Measurements from ENCODE around the gene TTLL4. TPM values are rescaled to one million over a fixed set of nuclear protein-coding genes. Genes with fewer than 3 reads are reported as not detected.

The TTLL4 gene
- total and polyA plus RNA-seq, 2 experiments from 2014 or later, result 53.5 to 77.8 TPM

DNA sequence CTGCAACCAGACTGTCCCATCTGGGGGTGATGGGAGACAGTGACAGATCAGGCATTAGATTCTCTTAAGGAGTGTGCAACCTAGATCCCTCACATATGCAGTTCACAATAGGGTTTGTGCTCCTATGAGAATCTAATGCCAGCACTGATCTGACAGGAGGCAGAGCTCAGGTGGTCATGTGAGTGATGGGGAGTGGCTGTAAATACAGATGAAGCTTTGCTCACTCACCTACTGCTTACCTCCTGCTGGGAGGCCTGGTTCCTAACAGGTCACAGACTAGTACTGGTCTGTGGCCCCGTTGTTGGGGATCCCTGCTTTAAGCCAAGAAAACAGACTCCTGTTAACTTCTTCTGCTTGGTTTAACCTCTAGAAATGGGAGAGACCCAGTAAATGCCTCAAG, 74.5 kb downstream of the TTLL4 start:
- Histone ChIP-seq H4K20me1 (replicated peaks; ENCODE audit: insufficient read depth) (peaks cover 5% of the 10 kb centered on the region), H2AFZ (no peak overlapping the region), H3K27me3 (ENCODE audit: insufficient read depth) (peaks cover 51% of the 10 kb centered on the region), H3K4me3 (no peak overlapping the region), H3K9me2 (ENCODE audit: insufficient read depth) (no peaks in the 10 kb centered on the region), H3K27ac (ENCODE audit: low read depth) (no peak overlapping the region), H3K79me2 (replicated peaks; ENCODE audit: insufficient read depth) (no peaks in the 10 kb centered on the region), H3K4me2 (no peak overlapping the region), H3F3A (replicated peaks; ENCODE audit: low read depth) (0 out of 2 replicates have a peak, but pooled peaks cover 3% of the 10 kb centered on the region), H3K4me1 (ENCODE audit: insufficient read depth) (no peaks in the 10 kb centered on the region), H3K36me3 (ENCODE audit: insufficient read depth) (no peaks in the 10 kb centered on the region)
- no peak overlapping the region for H3K27ac Mint-ChIP-seq
- TF ChIP-seq, protein P1, sequence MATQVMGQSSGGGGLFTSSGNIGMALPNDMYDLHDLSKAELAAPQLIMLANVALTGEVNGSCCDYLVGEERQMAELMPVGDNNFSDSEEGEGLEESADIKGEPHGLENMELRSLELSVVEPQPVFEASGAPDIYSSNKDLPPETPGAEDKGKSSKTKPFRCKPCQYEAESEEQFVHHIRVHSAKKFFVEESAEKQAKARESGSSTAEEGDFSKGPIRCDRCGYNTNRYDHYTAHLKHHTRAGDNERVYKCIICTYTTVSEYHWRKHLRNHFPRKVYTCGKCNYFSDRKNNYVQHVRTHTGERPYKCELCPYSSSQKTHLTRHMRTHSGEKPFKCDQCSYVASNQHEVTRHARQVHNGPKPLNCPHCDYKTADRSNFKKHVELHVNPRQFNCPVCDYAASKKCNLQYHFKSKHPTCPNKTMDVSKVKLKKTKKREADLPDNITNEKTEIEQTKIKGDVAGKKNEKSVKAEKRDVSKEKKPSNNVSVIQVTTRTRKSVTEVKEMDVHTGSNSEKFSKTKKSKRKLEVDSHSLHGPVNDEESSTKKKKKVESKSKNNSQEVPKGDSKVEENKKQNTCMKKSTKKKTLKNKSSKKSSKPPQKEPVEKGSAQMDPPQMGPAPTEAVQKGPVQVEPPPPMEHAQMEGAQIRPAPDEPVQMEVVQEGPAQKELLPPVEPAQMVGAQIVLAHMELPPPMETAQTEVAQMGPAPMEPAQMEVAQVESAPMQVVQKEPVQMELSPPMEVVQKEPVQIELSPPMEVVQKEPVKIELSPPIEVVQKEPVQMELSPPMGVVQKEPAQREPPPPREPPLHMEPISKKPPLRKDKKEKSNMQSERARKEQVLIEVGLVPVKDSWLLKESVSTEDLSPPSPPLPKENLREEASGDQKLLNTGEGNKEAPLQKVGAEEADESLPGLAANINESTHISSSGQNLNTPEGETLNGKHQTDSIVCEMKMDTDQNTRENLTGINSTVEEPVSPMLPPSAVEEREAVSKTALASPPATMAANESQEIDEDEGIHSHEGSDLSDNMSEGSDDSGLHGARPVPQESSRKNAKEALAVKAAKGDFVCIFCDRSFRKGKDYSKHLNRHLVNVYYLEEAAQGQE (IDR thresholded peaks at IDR 0.05; ENCODE audit: unreplicated experiment), result no peak
- no peak for TF ChIP-seq STAT1 (IDR thresholded peaks at IDR 0.05; ENCODE audit: unreplicated experiment)
- TF ChIP-seq, protein P2, sequence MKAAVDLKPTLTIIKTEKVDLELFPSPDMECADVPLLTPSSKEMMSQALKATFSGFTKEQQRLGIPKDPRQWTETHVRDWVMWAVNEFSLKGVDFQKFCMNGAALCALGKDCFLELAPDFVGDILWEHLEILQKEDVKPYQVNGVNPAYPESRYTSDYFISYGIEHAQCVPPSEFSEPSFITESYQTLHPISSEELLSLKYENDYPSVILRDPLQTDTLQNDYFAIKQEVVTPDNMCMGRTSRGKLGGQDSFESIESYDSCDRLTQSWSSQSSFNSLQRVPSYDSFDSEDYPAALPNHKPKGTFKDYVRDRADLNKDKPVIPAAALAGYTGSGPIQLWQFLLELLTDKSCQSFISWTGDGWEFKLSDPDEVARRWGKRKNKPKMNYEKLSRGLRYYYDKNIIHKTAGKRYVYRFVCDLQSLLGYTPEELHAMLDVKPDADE (IDR thresholded peaks at IDR 0.05), result no peak
- TF ChIP-seq, protein P3, sequence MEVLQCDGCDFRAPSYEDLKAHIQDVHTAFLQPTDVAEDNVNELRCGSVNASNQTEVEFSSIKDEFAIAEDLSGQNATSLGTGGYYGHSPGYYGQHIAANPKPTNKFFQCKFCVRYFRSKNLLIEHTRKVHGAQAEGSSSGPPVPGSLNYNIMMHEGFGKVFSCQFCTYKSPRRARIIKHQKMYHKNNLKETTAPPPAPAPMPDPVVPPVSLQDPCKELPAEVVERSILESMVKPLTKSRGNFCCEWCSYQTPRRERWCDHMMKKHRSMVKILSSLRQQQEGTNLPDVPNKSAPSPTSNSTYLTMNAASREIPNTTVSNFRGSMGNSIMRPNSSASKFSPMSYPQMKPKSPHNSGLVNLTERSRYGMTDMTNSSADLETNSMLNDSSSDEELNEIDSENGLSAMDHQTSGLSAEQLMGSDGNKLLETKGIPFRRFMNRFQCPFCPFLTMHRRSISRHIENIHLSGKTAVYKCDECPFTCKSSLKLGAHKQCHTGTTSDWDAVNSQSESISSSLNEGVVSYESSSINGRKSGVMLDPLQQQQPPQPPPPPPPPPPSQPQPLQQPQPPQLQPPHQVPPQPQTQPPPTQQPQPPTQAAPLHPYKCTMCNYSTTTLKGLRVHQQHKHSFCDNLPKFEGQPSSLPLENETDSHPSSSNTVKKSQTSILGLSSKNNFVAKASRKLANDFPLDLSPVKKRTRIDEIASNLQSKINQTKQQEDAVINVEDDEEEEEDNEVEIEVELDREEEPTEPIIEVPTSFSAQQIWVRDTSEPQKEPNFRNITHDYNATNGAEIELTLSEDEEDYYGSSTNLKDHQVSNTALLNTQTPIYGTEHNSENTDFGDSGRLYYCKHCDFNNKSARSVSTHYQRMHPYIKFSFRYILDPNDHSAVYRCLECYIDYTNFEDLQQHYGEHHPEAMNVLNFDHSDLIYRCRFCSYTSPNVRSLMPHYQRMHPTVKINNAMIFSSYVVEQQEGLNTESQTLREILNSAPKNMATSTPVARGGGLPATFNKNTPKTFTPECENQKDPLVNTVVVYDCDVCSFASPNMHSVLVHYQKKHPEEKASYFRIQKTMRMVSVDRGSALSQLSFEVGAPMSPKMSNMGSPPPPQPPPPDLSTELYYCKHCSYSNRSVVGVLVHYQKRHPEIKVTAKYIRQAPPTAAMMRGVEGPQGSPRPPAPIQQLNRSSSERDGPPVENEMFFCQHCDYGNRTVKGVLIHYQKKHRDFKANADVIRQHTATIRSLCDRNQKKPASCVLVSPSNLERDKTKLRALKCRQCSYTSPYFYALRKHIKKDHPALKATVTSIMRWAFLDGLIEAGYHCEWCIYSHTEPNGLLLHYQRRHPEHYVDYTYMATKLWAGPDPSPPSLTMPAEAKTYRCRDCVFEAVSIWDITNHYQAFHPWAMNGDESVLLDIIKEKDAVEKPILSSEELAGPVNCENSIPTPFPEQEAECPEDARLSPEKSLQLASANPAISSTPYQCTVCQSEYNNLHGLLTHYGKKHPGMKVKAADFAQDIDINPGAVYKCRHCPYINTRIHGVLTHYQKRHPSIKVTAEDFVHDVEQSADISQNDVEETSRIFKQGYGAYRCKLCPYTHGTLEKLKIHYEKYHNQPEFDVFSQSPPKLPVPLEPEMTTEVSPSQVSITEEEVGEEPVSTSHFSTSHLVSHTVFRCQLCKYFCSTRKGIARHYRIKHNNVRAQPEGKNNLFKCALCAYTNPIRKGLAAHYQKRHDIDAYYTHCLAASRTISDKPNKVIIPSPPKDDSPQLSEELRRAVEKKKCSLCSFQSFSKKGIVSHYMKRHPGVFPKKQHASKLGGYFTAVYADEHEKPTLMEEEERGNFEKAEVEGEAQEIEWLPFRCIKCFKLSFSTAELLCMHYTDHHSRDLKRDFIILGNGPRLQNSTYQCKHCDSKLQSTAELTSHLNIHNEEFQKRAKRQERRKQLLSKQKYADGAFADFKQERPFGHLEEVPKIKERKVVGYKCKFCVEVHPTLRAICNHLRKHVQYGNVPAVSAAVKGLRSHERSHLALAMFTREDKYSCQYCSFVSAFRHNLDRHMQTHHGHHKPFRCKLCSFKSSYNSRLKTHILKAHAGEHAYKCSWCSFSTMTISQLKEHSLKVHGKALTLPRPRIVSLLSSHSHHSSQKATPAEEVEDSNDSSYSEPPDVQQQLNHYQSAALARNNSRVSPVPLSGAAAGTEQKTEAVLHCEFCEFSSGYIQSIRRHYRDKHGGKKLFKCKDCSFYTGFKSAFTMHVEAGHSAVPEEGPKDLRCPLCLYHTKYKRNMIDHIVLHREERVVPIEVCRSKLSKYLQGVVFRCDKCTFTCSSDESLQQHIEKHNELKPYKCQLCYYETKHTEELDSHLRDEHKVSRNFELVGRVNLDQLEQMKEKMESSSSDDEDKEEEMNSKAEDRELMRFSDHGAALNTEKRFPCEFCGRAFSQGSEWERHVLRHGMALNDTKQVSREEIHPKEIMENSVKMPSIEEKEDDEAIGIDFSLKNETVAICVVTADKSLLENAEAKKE (CRISPR knock-in tag; IDR thresholded peaks at IDR 0.05), result no peak
- TF ChIP-seq, protein P4, sequence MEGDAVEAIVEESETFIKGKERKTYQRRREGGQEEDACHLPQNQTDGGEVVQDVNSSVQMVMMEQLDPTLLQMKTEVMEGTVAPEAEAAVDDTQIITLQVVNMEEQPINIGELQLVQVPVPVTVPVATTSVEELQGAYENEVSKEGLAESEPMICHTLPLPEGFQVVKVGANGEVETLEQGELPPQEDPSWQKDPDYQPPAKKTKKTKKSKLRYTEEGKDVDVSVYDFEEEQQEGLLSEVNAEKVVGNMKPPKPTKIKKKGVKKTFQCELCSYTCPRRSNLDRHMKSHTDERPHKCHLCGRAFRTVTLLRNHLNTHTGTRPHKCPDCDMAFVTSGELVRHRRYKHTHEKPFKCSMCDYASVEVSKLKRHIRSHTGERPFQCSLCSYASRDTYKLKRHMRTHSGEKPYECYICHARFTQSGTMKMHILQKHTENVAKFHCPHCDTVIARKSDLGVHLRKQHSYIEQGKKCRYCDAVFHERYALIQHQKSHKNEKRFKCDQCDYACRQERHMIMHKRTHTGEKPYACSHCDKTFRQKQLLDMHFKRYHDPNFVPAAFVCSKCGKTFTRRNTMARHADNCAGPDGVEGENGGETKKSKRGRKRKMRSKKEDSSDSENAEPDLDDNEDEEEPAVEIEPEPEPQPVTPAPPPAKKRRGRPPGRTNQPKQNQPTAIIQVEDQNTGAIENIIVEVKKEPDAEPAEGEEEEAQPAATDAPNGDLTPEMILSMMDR (conservative IDR thresholded peaks at IDR 0.05; ENCODE audit: low read depth in 2 of 2), result no peak
- no peak for TF ChIP-seq ZNF114 (CRISPR knock-in tag; IDR thresholded peaks at IDR 0.05)
- no peak for TF ChIP-seq EZH2phosphoT487 (IDR thresholded peaks at IDR 0.05; ENCODE audit: unreplicated experiment)
- TF ChIP-seq JUNB (IDR thresholded peaks at IDR 0.05; ENCODE audit: unreplicated experiment), result no peak
- no peak for TF ChIP-seq CREB1 (CRISPR knock-in tag; IDR thresholded peaks at IDR 0.05; ENCODE audit: low read depth)
- TF ChIP-seq NANOG (IDR thresholded peaks at IDR 0.05; ENCODE audit: borderline replicate concordance), result no peak
- no peak for TF ChIP-seq POLR2AphosphoS5 (IDR thresholded peaks at IDR 0.05; ENCODE audit: low read depth)
- no peak for TF ChIP-seq ZNF331 (CRISPR knock-in tag; IDR thresholded peaks at IDR 0.05; ENCODE audit: low read depth)
- no peak for TF ChIP-seq EZH2 (IDR thresholded peaks at IDR 0.05; ENCODE audit: low read depth, unreplicated experiment)
- peaks cover 13% of the 10 kb centered on the region for H3K4me1 Mint-ChIP-seq
- no peak overlapping the region for H3K4me3 Mint-ChIP-seq
- ATAC-seq (no peak), DNase-seq (ENCODE audit: low spot score) (no peak)
- no peaks in the 10 kb centered on the region; the same call in 2 of the 3 replicates for H3K9me3 Mint-ChIP-seq
- no peaks in the 10 kb centered on the region for H3K36me3 Mint-ChIP-seq (ENCODE audit: low read depth)
- H3K27me3 Mint-ChIP-seq (ENCODE audit: insufficient read depth, low read depth, poor library complexity), result peaks cover 28% of the 10 kb centered on the region

Measured in GM23338 (cell line).